GM06990 (cell line): Measurements from ENCODE around the gene OPN1SW.

Experiments used
- DNase-seq: peaks from one replicate; pipeline ENCODE4 v3.0.0-alpha.2; 2011; ENCODE audit not compliant: insufficient read length; ENCODE audit errors: extremely low read depth
- H3K27me3 ChIP-seq: replicated peaks from 2 replicates; pipeline ENCODE4 v1.6.0; 2011; ENCODE audit warnings: low read length; ENCODE audit not compliant: control insufficient read depth, insufficient read depth
- H3K36me3 ChIP-seq: 2 replicates; pipeline ENCODE4 v1.5.1; 2011; ENCODE audit warnings: low read length; ENCODE audit not compliant: control insufficient read depth, insufficient read depth
- H3K4me3 ChIP-seq: replicated peaks from 2 replicates; pipeline ENCODE4 v1.5.1; 2011; ENCODE audit warnings: low read depth, mild to moderate bottlenecking, control low read depth, low read length
- TF ChIP-seq, protein P1 (sequence below): IDR thresholded peaks from 2 replicates; pipeline ENCODE4 v1.5.1; 2011; ENCODE audit warnings: low read length, control low read depth, mild to moderate bottlenecking, inconsistent platforms; ENCODE audit not compliant: insufficient read depth, poor library complexity, severe bottlenecking

The OPN1SW gene

DNA sequence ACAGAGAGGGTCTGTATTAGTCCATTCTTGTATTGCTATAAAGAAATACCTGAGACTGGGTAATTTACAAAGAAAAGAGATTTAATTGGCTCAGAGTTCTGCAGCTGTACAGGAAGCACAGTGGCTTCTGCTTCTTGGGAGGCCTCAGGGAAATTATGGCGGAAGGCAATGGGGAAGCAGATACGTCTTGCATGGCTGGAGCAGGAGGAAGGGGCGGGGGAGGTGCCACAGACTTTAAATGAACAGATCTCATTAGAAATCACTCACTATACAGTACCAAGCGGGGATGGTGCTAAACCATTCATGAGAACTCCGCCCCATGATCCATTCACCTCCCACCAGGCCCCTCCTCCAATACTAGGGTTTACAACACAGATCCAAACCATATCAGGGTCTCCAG lies 40.2 kb downstream of the OPN1SW start:
- TF ChIP-seq, protein P1, sequence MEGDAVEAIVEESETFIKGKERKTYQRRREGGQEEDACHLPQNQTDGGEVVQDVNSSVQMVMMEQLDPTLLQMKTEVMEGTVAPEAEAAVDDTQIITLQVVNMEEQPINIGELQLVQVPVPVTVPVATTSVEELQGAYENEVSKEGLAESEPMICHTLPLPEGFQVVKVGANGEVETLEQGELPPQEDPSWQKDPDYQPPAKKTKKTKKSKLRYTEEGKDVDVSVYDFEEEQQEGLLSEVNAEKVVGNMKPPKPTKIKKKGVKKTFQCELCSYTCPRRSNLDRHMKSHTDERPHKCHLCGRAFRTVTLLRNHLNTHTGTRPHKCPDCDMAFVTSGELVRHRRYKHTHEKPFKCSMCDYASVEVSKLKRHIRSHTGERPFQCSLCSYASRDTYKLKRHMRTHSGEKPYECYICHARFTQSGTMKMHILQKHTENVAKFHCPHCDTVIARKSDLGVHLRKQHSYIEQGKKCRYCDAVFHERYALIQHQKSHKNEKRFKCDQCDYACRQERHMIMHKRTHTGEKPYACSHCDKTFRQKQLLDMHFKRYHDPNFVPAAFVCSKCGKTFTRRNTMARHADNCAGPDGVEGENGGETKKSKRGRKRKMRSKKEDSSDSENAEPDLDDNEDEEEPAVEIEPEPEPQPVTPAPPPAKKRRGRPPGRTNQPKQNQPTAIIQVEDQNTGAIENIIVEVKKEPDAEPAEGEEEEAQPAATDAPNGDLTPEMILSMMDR = no peak
- no peaks in the 10 kb centered on the region for H3K27me3 ChIP-seq
- DNase-seq = no peak
- no peaks in the 10 kb centered on the region for H3K36me3 ChIP-seq
- H3K4me3 ChIP-seq = no peak overlapping the region

DNA sequence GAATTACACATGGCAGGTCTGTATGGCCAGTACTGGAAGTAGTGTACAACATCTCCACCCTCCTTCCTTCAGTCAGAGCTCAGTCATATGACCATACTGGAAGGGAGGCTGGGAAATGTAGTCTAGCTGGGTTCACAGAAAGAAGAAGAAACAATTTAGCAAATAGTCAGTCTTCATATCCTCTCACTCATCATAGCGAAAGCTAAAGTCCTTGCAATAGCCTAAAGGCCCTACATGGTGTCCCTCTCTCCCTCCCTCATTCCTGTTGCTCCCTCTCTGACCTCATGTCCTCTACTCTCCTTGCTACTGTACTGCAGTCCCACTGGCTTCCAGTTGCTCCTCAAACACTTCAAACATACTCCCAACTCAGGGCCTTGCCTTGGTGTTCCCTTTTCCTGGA lies 40.7 kb downstream of the OPN1SW start:
- H3K27me3 ChIP-seq = no peaks in the 10 kb centered on the region
- H3K36me3 ChIP-seq = no peaks in the 10 kb centered on the region
- H3K4me3 ChIP-seq = no peak overlapping the region
- TF ChIP-seq, protein P1 = no peak
- DNase-seq = no peak

DNA sequence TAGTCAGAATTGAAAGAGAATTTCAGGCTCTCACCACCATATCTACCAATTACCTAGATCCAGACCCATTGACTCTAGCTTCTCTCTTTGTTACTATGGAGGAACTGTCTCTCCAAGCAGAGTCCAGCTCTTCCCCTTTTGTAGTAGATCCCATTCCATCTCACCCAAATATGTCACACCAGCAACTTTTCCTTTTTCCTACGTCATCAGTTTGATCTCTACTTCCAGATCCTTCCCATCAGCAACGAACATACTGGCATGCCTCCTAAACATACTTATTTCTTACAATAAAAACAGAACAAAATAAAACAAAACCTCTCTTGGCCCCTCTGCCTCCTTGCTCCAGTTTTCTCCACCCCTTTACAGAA lies 42.3 kb downstream of the OPN1SW start:
- TF ChIP-seq, protein P1 = no peak
- H3K4me3 ChIP-seq = no peak overlapping the region
- no peaks in the 10 kb centered on the region for H3K36me3 ChIP-seq
- no peaks in the 10 kb centered on the region for H3K27me3 ChIP-seq
- no peak for DNase-seq

DNA sequence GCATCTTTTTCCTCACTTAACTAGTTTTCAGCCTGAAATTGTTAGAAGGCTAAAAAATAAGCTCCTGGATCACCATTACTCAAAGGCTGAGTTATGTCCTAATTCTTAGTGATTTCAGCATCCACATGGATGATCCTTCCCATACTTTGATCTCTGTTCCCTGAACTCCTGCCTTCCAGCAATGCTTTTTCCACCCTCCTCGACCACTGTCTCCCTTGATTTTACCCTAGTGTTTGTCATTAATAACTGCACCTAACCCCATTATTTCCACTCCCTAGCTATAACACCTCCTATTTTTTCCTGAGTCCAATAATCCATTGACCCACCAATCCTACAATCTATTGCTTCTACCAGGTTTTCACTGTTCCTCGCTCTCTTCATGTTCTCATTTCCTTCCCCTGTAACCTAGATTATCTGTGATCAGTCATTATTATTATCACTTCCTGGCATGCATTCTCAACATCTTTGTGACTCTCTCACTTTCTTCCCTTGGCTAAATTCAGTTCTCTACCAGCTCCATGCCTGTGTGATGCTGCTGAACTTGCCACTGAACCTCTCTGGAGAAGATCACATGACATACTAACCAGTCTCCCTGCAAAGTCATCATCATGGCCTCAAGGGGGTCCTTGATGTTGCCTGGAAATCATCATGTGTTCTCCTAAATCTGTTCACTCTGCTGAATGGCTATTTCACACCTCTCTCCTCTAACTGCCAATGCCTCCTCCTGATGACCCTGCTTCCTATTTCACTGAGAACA lies 42.9 kb downstream of the OPN1SW start:
- TF ChIP-seq, protein P1 = no peak
- no peak for DNase-seq
- no peaks in the 10 kb centered on the region for H3K27me3 ChIP-seq

DNA sequence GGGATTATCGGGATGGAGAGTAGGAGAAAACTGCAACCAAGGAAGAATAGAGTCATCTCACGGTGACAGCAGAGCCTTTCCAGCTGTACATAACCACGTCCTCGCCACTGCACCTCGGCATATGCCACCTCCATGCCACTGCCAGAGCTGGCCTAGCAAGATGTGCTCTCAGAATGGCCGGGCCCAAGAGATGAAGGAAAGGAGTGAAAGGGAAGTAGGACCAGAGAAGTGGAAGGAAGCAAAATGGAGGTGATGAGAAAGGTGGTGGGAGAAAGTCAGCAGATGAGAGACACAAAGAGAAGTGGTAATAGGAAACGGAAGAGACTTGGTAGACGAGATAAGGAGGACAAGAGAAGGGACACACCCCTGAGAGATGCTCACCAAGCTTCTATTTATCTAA lies 44.4 kb downstream of the OPN1SW start:
- Histone ChIP-seq H3K4me3 (no peak overlapping the region), H3K36me3 (no peaks in the 10 kb centered on the region), H3K27me3 (no peaks in the 10 kb centered on the region)
- DNase-seq = no peak
- TF ChIP-seq, protein P1 = no peak

More for the DNA sequence above, 42.9 kb downstream of the OPN1SW start:
- no peaks in the 10 kb centered on the region for H3K36me3 ChIP-seq
- H3K4me3 ChIP-seq = no peak overlapping the region

DNA sequence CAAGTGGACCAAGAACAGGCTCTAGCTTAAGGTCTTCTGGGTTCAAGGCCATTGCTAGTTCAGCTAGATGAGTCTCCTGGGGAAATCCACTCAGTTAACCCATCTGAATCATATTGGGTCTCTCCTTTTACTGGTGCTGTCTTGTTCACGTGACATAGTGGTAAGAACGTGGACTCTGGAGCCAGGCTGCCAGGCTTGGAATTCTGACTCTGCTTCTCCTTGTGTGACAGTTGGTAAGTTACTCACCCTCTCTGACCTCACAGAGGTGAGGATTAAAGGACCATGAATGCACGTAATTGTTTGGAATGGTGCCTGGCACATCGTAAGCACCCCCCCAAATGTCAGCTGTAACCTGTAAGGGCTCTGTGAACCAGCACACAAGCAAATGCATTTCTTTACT lies 46.1 kb downstream of the OPN1SW start:
- Histone ChIP-seq H3K27me3 (no peaks in the 10 kb centered on the region), H3K4me3 (no peak overlapping the region), H3K36me3 (no peaks in the 10 kb centered on the region)
- DNase-seq = no peak
- TF ChIP-seq, protein P1 = no peak
